ENCODE measurements around the gene ANXA11.

ANXA11 gene

GRCh38 chr10:80122110-80122710 is 83.1 kb downstream of the ANXA11 start:
- TF ChIP-seq USF1 (IDR thresholded peaks at IDR 0.05) (no peak), RAD21 (IDR thresholded peaks at IDR 0.05; ENCODE audit: low read depth) (no peak), CEBPB (IDR thresholded peaks at IDR 0.05) (no peak), YY1 (IDR thresholded peaks at IDR 0.05; ENCODE audit: low read depth) (no peak), MAX (IDR thresholded peaks at IDR 0.05) (no peak), TAF1 (IDR thresholded peaks at IDR 0.05; ENCODE audit: low read depth) (no peak), FOXM1 (IDR thresholded peaks at IDR 0.05; ENCODE audit: borderline replicate concordance, low read depth) (no peak), CREB1 (IDR thresholded peaks at IDR 0.05; ENCODE audit: low read depth) (no peak), ZBTB7A (IDR thresholded peaks at IDR 0.05; ENCODE audit: low read depth) (no peak), EP300 (IDR thresholded peaks at IDR 0.05; ENCODE audit: borderline replicate concordance) (no peak), REST (IDR thresholded peaks at IDR 0.05; ENCODE audit: low read depth) (no peak), EGR1 (IDR thresholded peaks at IDR 0.05) (no peak), NFIC (IDR thresholded peaks at IDR 0.05) (no peak), TCF12 (IDR thresholded peaks at IDR 0.05; ENCODE audit: low read depth) (no peak), TEAD4 (IDR thresholded peaks at IDR 0.05) (no peak)

GRCh38 chr10:80118669-80119068 is 86.7 kb downstream of the ANXA11 start:
- no peak for TF ChIP-seq USF1 (IDR thresholded peaks at IDR 0.05)
- no peak for TF ChIP-seq TAF1 (IDR thresholded peaks at IDR 0.05; ENCODE audit: low read depth)
- TF ChIP-seq RAD21 (IDR thresholded peaks at IDR 0.05; ENCODE audit: low read depth), result no peak

- TF ChIP-seq CEBPB (IDR thresholded peaks at IDR 0.05), result no peak
- no peak for TF ChIP-seq EGR1 (IDR thresholded peaks at IDR 0.05)
- TF ChIP-seq TAF1 (IDR thresholded peaks at IDR 0.05; ENCODE audit: low read depth), result no peak
- no peak for TF ChIP-seq CREB1 (IDR thresholded peaks at IDR 0.05; ENCODE audit: low read depth)
- no peak for TF ChIP-seq USF1 (IDR thresholded peaks at IDR 0.05)
- no peak for TF ChIP-seq EP300 (IDR thresholded peaks at IDR 0.05; ENCODE audit: borderline replicate concordance)
- TF ChIP-seq TCF12 (IDR thresholded peaks at IDR 0.05; ENCODE audit: low read depth), result no peak
- TF ChIP-seq ZBTB7A (IDR thresholded peaks at IDR 0.05; ENCODE audit: low read depth), result no peak
- TF ChIP-seq NFIC (IDR thresholded peaks at IDR 0.05), result no peak
- TF ChIP-seq RAD21 (IDR thresholded peaks at IDR 0.05; ENCODE audit: low read depth), result no peak
- no peak for TF ChIP-seq REST (IDR thresholded peaks at IDR 0.05; ENCODE audit: low read depth)
- no peak for TF ChIP-seq FOXM1 (IDR thresholded peaks at IDR 0.05; ENCODE audit: borderline replicate concordance, low read depth)
- no peak for TF ChIP-seq YY1 (IDR thresholded peaks at IDR 0.05; ENCODE audit: low read depth)
Measured at GRCh38 chr10:80110986-80111385, 94.4 kb downstream of the ANXA11 start.

- TF ChIP-seq CEBPB (IDR thresholded peaks at IDR 0.05), result no peak
- no peak for TF ChIP-seq ZBTB7A (IDR thresholded peaks at IDR 0.05; ENCODE audit: low read depth)
- no peak for TF ChIP-seq EP300 (IDR thresholded peaks at IDR 0.05; ENCODE audit: borderline replicate concordance)
- no peak for TF ChIP-seq CREB1 (IDR thresholded peaks at IDR 0.05; ENCODE audit: low read depth)
- TF ChIP-seq EGR1 (IDR thresholded peaks at IDR 0.05), result no peak
- no peak for TF ChIP-seq RAD21 (IDR thresholded peaks at IDR 0.05; ENCODE audit: low read depth)
- no peak for TF ChIP-seq TEAD4 (IDR thresholded peaks at IDR 0.05)
- TF ChIP-seq YY1 (IDR thresholded peaks at IDR 0.05; ENCODE audit: low read depth), result no peak
- no peak for TF ChIP-seq TCF12 (IDR thresholded peaks at IDR 0.05; ENCODE audit: low read depth)
- no peak for TF ChIP-seq FOXM1 (IDR thresholded peaks at IDR 0.05; ENCODE audit: borderline replicate concordance, low read depth)
Measured at GRCh38 chr10:80108576-80109239, 96.6 kb downstream of the ANXA11 start.

GRCh38 chr10:80104066-80104926 is 101.0 kb downstream of the ANXA11 start:
- TF ChIP-seq MAX (IDR thresholded peaks at IDR 0.05) (no peak), CEBPB (IDR thresholded peaks at IDR 0.05) (no peak), TCF12 (IDR thresholded peaks at IDR 0.05; ENCODE audit: low read depth) (no peak), REST (IDR thresholded peaks at IDR 0.05; ENCODE audit: low read depth) (no peak), EP300 (IDR thresholded peaks at IDR 0.05; ENCODE audit: borderline replicate concordance) (no peak), EGR1 (IDR thresholded peaks at IDR 0.05) (no peak)

Measured in Ishikawa (cell line).